Activated CD4-positive, alpha-beta T cell treated with anti-CD3 and anti-CD28 coated beads, Interleukin-10, Interleukin-2, amounts not matched to agents 100 ng/mL and 50 ng/mL, durations not matched to agents 16 hours and 8 hours (primary cell): ENCODE data around the gene ARHGDIG.
A peak's percentile ranks its signal among the peaks of the same experiment; 100 is the strongest.
"Not testable (repeated sequence)": the region's sequence is repeated elsewhere in the genome, so short reads cannot be mapped to it uniquely, and the experiment has no call there.

Source experiments
- DNase-seq: peaks from one replicate; pipeline ENCODE4 v3.0.0-alpha.2; 2020

ARHGDIG gene

DNA sequence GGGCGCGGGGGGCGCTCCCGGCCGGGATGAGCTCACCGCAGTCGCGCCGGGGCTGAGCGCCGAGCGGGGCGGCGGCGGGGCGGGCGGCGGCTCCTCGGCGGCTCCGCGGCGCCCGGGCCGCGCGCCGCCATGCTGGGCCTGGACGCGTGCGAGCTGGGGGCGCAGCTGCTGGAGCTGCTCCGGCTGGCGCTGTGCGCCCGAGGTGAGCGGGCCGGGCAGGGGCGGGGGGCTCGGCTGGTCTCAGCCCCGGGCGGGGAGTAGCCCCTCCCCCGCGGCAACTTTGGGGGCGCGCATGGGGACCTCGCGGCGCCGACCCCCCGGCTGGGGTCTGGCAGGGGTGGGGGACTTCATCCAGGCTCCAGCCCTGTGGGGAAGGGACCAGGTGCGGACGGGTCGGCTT lies at the start of gene ARHGDIG:
TSS of gene ARHGDIG (plus strand) at position 40 of the 400 bp plus-strand sequence. CDS start at position 130, 90 bp downstream.
- no peak for DNase-seq

DNA sequence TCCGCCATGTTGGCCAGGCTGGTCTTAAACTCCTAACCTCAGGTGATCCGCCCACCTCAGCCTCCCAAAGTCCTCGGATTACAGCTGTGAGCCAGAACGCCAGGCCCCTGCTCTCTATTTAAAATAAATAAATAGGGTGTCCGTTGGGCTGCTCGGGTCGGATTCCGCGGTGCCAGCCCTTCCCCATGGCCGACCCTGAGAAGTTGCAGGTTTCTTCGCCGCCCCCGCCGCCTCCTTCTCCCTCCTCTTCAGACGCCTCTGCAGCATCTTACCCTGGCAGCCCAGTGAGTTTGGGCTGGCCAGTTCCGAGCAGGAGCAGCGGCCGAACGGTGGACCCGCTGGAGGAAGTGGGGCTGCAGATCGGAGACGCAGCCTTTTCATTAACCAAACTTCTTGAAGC lies 49.4 kb upstream of the ARHGDIG start:
- no peak for DNase-seq

- peak; percentile 96 for DNase-seq
These were observed 45.7 kb upstream of the ARHGDIG start, which contains the start of gene FAM234A for GRCh38 chr16:234468-235305. Gene FAM234A (plus strand): TSS chr16:234821. CDS start chr16:254414, 19,593 bp downstream.

DNA sequence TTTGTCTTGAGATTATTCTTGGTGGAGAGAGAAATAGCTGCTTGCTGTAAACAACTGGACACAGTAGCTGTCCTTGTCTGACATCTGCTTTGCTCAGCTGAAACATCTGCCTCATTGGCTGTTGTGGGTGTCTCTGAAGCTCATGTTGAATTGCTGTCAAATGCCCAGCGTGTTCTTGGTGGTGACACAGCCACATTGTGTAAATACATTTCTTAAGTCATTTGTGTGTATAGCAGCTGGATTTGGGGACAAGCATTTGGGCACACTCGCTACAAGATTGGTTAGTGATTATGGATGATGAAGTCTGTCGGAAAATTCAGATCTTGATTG lies 40.5 kb upstream of the ARHGDIG start:
- DNase-seq, result no peak

GRCh38 chr16:240559-240958 lies 39.8 kb upstream of the ARHGDIG start:
- no peak for DNase-seq

- DNase-seq, result no peak
These were observed 38.1 kb upstream of the ARHGDIG start for GRCh38 chr16:242281-242680.

GRCh38 chr16:243348-243747 lies 37.0 kb upstream of the ARHGDIG start:
- DNase-seq, result no peak

- DNase-seq, result no peak
These were observed 35.3 kb upstream of the ARHGDIG start for GRCh38 chr16:245105-245504.

GRCh38 chr16:247027-247426 lies 33.4 kb upstream of the ARHGDIG start:
- no peak for DNase-seq

- DNase-seq, result no peak
These were observed 31.0 kb upstream of the ARHGDIG start for GRCh38 chr16:249431-249830.

DNA sequence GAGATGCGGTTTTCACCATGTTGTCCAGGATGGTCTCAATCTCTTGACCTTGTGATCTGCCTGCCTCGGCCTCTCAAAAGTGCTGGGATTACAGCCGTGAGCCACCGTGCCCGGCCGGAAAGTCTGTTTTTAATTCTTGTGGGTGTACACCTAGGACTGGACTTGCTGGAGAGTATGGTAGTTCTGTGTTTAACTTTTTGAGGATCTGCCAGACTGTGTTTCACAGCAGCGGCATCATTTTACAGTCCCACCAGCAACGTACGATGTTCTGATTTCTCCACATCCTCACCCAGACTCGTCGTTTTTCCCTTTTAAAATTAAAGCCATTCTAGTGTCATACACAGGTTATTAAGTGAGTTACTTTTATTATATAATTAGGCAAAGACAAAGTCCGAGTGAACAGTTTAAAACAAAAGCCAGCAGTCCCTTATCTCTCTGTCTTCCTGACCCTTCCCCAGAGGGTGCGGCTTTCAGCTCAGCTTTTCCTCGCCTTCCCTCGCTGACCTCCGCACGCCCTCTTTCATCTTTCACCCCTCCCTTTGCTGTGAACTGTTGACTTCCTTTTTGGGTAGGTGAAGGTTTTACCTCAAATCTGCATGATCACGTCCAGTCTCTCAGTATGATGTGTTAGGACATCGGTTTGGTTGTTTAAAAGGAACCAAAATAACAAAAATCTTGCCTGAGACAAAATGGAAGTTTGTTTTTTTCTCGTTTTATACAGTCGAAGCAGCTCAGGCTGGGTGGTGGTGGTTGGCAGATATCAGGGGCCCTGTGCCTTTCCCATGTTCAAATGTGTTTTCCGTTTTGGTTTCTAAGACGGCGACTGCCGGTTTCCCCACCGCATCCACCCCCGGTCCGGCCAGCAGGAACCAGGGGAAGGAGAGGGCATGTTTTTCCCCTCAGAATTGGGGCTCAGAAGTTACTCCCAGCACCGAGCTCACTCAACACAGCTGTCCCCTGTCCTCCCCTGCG lies 27.7 kb upstream of the ARHGDIG start:
- peak; percentile 58 for DNase-seq

GRCh38 chr16:253833-254232 lies 26.6 kb upstream of the ARHGDIG start:
- no peak for DNase-seq

- no peak for DNase-seq
These were observed 25.9 kb upstream of the ARHGDIG start for GRCh38 chr16:254461-254860.

GRCh38 chr16:255183-255582 lies 25.2 kb upstream of the ARHGDIG start:
- DNase-seq, result no peak

DNA sequence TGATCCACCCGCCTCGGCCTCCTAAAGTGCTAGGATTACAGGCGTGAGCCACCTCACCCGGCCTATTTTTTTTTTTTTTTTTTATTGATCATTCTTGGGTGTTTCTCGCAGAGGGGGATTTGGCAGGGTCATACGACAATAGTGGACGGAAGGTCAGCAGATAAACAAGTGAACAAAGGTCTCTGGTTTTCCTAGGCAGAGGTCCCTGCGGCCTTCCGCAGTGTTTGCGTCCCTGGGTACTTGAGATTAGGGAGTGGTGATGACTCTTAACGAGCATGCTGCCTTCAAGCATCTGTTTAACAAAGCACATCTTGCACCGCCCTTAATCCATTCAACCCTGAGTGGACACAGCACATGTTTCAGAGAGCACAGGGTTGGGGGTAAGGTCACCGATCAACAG lies 22.3 kb upstream of the ARHGDIG start:
- DNase-seq, result not testable (repeated sequence)

GRCh38 chr16:259226-259625 lies 21.2 kb upstream of the ARHGDIG start:
- no peak for DNase-seq

GRCh38 chr16:259814-260253 lies 20.6 kb upstream of the ARHGDIG start:
- DNase-seq, result no peak

DNA sequence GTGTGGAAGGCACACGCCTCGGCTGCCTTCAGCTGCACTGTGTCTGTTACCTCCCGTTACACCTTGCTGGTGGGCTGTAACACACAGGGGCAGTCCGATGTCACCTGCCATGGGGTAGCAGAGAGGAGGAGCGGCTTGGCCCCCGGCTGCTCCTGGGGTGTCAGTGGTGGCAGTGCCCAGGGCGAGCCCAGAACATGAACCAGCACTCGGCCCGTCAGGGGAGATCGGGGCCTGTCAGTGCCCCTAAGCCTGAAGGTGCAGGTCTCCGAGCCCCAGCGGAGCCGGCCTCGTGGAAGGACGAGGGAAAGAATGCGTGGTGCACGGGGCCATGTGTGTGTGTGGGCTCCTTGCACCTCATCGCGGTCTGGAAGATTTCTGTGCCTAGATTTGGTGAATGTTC lies 20.1 kb upstream of the ARHGDIG start:
- DNase-seq, result no peak

GRCh38 chr16:261031-261691 lies 19.2 kb upstream of the ARHGDIG start:
- no peak for DNase-seq

DNA sequence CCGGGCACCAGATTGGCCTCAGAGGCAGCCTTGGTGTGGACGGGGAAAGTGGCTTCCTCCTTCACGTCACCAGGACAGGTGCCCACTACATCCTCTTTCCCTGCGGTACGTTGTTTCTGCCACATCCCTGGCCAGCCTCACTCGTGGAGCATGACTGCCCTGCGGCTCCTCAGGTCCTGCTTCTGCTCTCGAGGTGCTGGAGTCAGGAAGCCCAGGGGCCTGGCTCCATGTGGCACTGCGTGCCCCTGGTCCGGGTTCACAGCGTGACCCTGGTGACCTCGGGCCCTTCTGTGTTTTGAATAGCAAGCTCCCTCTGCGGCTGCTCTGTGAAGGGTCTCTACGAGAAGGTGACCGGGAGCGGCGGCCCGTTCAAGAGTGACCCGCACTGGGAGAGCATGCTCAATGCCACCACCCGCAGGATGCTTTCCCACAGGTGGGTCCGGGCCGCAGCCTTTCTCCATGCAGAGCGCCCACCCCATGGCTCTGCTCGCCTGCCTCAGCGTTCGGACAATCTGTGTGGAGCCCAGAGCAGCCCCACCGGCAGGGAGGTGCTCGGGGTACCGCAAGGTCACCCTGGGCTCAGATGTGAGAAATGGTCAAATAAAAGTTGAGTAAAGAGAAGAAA lies 18.2 kb upstream of the ARHGDIG start:
- DNase-seq, result no peak

DNA sequence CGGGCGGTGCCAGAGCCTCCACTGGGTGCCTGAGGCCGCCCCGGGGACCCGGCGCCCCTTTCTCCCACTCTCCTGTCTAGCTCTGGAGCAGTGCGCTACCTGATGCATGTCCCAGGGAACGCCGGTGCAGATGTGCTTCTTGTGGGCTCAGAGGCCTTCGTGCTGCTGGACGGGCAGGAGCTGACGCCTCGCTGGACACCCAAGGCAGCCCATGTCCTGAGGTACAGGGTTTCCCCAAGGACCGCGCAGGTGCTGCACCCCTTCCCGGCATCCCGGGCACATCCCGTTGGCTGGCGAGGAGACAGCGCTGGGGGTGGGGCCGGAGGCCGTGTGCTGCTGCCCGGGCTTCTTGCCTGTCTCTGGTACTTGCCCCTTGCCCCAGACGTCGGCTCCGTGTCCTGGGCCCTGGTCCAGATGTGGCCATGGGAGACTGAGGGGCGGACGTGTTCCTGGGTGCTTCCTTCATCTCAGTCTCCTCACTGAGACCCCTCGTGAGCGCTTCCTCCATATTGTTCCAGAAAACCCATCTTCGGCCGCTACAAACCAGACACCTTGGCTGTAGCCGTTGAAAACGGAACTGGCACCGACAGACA lies 17.1 kb upstream of the ARHGDIG start:
- DNase-seq, result no peak

- DNase-seq, result no peak
These were observed 16.4 kb upstream of the ARHGDIG start for GRCh38 chr16:263944-264343.
